SK-N-SH treated with all-trans-retinoic acid at 6 μM for 48 hours (cell line): ENCODE measurements around the gene SYTL3.

ENCODE experiments used
- ATAC-seq: fragments of 200-7000 bp; cut with Tn5 transposase; 3 replicates; pipeline ENCODE4 v1.9.1; 2020; ENCODE audit warnings: mild to moderate bottlenecking, moderate library complexity
- ARNTL ChIP-seq: fragments of 450-650 bp; formaldehyde crosslinking; IDR thresholded peaks from 2 replicates; pipeline ENCODE4 v1.5.0; 2020; ENCODE audit warnings: low read depth, mild to moderate bottlenecking, moderate library complexity, borderline replicate concordance
- BACH2 ChIP-seq: fragments of 250-450 bp; sonication (Bioruptor Pico); IDR thresholded peaks from 2 replicates; pipeline ENCODE4 v1.9.0; 2021; ENCODE audit warnings: mild to moderate bottlenecking, borderline replicate concordance
- CSDC2 ChIP-seq: fragments of 250-450 bp; sonication (Bioruptor Pico); IDR thresholded peaks from 2 replicates; pipeline ENCODE4 v1.5.0; 2020; ENCODE audit warnings: mild to moderate bottlenecking, moderate library complexity
- ESRRG ChIP-seq: fragments of 250-450 bp; sonication (Bioruptor Pico); IDR thresholded peaks from 2 replicates; pipeline ENCODE4 v1.6.1; 2021; ENCODE audit warnings: mild to moderate bottlenecking
- GLIS3 ChIP-seq: fragments of 250-450 bp; sonication (Bioruptor Pico); IDR thresholded peaks from 2 replicates; pipeline ENCODE4 v1.5.0; 2020; ENCODE audit warnings: mild to moderate bottlenecking, moderate library complexity
- ISL1 ChIP-seq: fragments of 250-450 bp; sonication (Bioruptor Pico); IDR thresholded peaks from 2 replicates; pipeline ENCODE4 v2.1.2; 2022; ENCODE audit warnings: mild to moderate bottlenecking, moderate library complexity
- OSR1 ChIP-seq: fragments of 250-450 bp; sonication (Bioruptor Pico); IDR thresholded peaks from 2 replicates; pipeline ENCODE4 v1.8.0; 2022; ENCODE audit warnings: moderate library complexity, mild to moderate bottlenecking, inconsistent platforms
- PPARA ChIP-seq: fragments of 250-450 bp; sonication (Bioruptor Pico); IDR thresholded peaks from 2 replicates; pipeline ENCODE4 v1.5.0; 2020; ENCODE audit warnings: mild to moderate bottlenecking, borderline replicate concordance
- RARB ChIP-seq: fragments of 250-450 bp; sonication (Bioruptor Pico); IDR thresholded peaks from 2 replicates; pipeline ENCODE4 v1.8.0; 2021; ENCODE audit warnings: mild to moderate bottlenecking, moderate library complexity
- SNAI2 ChIP-seq: fragments of 250-450 bp; sonication (Bioruptor Pico); IDR thresholded peaks from 2 replicates; pipeline ENCODE4 v1.5.0; 2020; ENCODE audit warnings: mild to moderate bottlenecking, moderate library complexity
- TCF4 ChIP-seq: fragments of 250-450 bp; sonication (Bioruptor Pico); IDR thresholded peaks from 2 replicates; pipeline ENCODE4 v1.8.0; 2021; ENCODE audit warnings: mild to moderate bottlenecking, moderate library complexity, borderline replicate concordance
- TOX ChIP-seq: fragments of 250-450 bp; sonication (Bioruptor Pico); IDR thresholded peaks from 2 replicates; pipeline ENCODE4 v1.8.0; 2021; ENCODE audit warnings: mild to moderate bottlenecking, moderate library complexity, borderline replicate concordance
- ZFP3 ChIP-seq: fragments of 250-450 bp; sonication (Bioruptor Pico); IDR thresholded peaks from 2 replicates; pipeline ENCODE4 v1.5.0; 2020; ENCODE audit warnings: mild to moderate bottlenecking, moderate library complexity
- ZFP30 ChIP-seq: fragments of 450-650 bp; formaldehyde crosslinking; IDR thresholded peaks from 2 replicates; pipeline ENCODE4 v1.5.0; 2022; ENCODE audit warnings: mild to moderate bottlenecking, moderate library complexity
- ZNF565 ChIP-seq: fragments of 450-650 bp; formaldehyde crosslinking; conservative IDR thresholded peaks from 2 replicates; pipeline ENCODE4 v1.5.0; 2020; ENCODE audit warnings: low read depth, mild to moderate bottlenecking, moderate library complexity
- ZNF70 ChIP-seq: fragments of 450-650 bp; formaldehyde crosslinking; IDR thresholded peaks from 2 replicates; pipeline ENCODE4 v1.5.0; 2020; ENCODE audit warnings: mild to moderate bottlenecking, moderate library complexity
- ZNF8 ChIP-seq: fragments of 450-650 bp; formaldehyde crosslinking; IDR thresholded peaks from 2 replicates; pipeline ENCODE4 v1.5.0; 2020; ENCODE audit warnings: mild to moderate bottlenecking, moderate library complexity
- TF ChIP-seq, protein P1 (sequence below): fragments of 250-450 bp; sonication (Bioruptor Pico); IDR thresholded peaks from 2 replicates; pipeline ENCODE4 v1.5.1; 2021; ENCODE audit warnings: mild to moderate bottlenecking, moderate library complexity
- TF ChIP-seq, protein P2 (sequence below): fragments of 250-450 bp; sonication (Bioruptor Pico); IDR thresholded peaks from 2 replicates; pipeline ENCODE4 v1.8.0; 2020; ENCODE audit warnings: mild to moderate bottlenecking, moderate library complexity, borderline replicate concordance
- TF ChIP-seq, protein P3 (sequence below): fragments of 250-450 bp; sonication (Bioruptor Pico); IDR thresholded peaks from 2 replicates; pipeline ENCODE4 v1.8.0; 2021; ENCODE audit warnings: low read depth, mild to moderate bottlenecking, moderate library complexity, borderline replicate concordance
- TF ChIP-seq, protein P4 (sequence below): fragments of 250-450 bp; sonication (Bioruptor Pico); IDR thresholded peaks from 2 replicates; pipeline ENCODE4 v1.5.0; 2020; ENCODE audit warnings: mild to moderate bottlenecking, moderate library complexity

Gene SYTL3

DNA sequence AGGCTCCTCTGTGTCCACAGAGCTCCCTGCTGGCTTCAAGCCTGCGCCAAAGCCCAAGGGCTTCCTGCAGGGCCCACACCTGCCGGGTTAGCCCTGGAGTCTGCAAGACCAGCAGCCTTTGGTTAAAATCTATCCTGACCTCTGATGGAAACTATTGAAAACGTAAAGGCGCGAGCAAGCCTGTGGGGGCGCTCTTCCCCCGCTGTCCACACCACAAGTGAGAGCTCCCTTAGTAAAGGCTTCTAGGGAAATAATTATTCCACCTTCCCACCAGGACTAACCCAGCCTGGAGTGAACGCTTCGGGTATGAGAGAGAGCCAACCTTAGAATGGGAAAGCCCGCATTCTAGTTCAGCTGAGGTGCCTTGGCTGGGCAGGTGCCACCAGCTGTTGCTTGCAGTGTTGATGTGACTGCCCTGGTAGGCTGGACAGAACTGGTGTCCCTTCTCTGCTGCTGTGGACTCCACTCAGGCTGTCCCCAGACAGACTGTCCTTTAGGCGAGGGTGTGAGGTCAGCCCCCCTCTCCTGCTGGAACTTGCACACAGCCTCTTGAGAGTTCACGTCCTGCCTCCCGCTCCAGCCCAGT is 68.7 kb downstream of the SYTL3 start (continued):
- TF ChIP-seq, protein P1, sequence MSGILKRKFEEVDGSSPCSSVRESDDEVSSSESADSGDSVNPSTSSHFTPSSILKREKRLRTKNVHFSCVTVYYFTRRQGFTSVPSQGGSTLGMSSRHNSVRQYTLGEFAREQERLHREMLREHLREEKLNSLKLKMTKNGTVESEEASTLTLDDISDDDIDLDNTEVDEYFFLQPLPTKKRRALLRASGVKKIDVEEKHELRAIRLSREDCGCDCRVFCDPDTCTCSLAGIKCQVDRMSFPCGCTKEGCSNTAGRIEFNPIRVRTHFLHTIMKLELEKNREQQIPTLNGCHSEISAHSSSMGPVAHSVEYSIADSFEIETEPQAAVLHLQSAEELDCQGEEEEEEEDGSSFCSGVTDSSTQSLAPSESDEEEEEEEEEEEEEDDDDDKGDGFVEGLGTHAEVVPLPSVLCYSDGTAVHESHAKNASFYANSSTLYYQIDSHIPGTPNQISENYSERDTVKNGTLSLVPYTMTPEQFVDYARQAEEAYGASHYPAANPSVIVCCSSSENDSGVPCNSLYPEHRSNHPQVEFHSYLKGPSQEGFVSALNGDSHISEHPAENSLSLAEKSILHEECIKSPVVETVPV (CRISPR knock-in tag), result no peak
- TF ChIP-seq BACH2 (CRISPR knock-in tag) (no peak), ZNF565 (CRISPR knock-in tag) (no peak), RARB (CRISPR knock-in tag) (no peak), SNAI2 (no peak), ISL1 (CRISPR knock-in tag) (no peak)
- TF ChIP-seq, protein P2, sequence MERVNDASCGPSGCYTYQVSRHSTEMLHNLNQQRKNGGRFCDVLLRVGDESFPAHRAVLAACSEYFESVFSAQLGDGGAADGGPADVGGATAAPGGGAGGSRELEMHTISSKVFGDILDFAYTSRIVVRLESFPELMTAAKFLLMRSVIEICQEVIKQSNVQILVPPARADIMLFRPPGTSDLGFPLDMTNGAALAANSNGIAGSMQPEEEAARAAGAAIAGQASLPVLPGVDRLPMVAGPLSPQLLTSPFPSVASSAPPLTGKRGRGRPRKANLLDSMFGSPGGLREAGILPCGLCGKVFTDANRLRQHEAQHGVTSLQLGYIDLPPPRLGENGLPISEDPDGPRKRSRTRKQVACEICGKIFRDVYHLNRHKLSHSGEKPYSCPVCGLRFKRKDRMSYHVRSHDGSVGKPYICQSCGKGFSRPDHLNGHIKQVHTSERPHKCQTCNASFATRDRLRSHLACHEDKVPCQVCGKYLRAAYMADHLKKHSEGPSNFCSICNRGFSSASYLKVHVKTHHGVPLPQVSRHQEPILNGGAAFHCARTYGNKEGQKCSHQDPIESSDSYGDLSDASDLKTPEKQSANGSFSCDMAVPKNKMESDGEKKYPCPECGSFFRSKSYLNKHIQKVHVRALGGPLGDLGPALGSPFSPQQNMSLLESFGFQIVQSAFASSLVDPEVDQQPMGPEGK (CRISPR knock-in tag), result no peak
- TF ChIP-seq, all 23 proteins: peak for 0

DNA sequence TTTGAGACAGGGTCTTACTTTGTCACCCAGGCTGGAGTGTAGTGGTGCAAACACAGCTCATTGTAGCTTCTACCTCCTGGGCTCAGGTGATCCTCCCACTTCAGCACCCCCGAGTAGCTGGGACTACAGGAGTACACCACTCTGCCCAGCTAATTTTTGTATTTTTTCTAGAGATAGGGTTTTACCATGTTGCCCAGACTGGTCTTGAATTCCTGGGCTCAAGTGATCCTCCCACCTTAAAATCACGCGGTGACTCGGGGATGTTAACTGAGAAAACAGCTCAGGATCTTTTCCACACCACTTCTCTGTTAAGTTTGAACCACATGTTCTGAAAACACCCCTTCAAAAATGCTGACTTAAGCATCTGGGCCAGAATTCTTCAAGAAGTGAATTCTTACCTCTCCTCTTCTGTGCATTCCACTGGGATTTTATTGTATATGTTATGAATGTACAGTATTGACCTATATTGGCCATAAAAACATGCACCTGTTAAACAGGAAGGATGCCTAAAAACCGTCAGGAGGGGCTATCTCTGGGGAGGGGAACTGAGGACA is 72.4 kb downstream of the SYTL3 start:
- ATAC-seq, result no peak
- TF ChIP-seq CSDC2, result no peak
- TF ChIP-seq, all 23 proteins: peak for 0

DNA sequence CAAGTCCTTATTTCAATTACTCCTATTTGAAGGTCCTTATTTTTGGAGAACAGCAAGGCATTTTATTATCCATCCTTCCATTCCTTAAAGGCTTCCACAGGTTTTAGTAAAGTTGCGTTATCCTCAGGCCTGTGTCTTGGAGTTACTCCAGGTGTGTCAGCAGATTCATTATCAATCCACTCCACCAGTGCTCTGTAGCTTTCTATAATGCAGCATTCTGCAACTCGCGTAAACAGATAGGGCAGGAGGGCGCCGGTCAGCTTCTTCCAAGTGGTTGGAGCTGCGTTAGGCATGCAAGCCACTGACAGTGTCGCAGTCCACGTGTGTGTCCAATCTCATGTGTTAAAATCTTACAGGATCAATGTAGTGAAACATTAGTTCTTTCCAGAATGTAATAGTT is 75.8 kb downstream of the SYTL3 start:
- TF ChIP-seq TOX, result no peak
- TF ChIP-seq, protein P3, sequence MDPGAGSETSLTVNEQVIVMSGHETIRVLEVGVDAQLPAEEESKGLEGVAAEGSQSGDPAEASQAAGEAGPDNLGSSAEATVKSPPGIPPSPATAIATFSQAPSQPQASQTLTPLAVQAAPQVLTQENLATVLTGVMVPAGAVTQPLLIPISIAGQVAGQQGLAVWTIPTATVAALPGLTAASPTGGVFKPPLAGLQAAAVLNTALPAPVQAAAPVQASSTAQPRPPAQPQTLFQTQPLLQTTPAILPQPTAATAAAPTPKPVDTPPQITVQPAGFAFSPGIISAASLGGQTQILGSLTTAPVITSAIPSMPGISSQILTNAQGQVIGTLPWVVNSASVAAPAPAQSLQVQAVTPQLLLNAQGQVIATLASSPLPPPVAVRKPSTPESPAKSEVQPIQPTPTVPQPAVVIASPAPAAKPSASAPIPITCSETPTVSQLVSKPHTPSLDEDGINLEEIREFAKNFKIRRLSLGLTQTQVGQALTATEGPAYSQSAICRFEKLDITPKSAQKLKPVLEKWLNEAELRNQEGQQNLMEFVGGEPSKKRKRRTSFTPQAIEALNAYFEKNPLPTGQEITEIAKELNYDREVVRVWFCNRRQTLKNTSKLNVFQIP (CRISPR knock-in tag), result no peak
- TF ChIP-seq GLIS3 (CRISPR knock-in tag), result no peak
- no peak for TF ChIP-seq ESRRG (CRISPR knock-in tag)
- no peak for TF ChIP-seq ZNF565 (CRISPR knock-in tag)
- TF ChIP-seq, protein P4, sequence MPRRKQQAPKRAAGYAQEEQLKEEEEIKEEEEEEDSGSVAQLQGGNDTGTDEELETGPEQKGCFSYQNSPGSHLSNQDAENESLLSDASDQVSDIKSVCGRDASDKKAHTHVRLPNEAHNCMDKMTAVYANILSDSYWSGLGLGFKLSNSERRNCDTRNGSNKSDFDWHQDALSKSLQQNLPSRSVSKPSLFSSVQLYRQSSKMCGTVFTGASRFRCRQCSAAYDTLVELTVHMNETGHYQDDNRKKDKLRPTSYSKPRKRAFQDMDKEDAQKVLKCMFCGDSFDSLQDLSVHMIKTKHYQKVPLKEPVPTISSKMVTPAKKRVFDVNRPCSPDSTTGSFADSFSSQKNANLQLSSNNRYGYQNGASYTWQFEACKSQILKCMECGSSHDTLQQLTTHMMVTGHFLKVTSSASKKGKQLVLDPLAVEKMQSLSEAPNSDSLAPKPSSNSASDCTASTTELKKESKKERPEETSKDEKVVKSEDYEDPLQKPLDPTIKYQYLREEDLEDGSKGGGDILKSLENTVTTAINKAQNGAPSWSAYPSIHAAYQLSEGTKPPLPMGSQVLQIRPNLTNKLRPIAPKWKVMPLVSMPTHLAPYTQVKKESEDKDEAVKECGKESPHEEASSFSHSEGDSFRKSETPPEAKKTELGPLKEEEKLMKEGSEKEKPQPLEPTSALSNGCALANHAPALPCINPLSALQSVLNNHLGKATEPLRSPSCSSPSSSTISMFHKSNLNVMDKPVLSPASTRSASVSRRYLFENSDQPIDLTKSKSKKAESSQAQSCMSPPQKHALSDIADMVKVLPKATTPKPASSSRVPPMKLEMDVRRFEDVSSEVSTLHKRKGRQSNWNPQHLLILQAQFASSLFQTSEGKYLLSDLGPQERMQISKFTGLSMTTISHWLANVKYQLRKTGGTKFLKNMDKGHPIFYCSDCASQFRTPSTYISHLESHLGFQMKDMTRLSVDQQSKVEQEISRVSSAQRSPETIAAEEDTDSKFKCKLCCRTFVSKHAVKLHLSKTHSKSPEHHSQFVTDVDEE (CRISPR knock-in tag), result no peak
- TF ChIP-seq ZFP30, result no peak
- TF ChIP-seq ZNF70 (CRISPR knock-in tag), result no peak
- TF ChIP-seq PPARA (CRISPR knock-in tag), result no peak
- TF ChIP-seq OSR1, result no peak
- no peak for ATAC-seq

DNA sequence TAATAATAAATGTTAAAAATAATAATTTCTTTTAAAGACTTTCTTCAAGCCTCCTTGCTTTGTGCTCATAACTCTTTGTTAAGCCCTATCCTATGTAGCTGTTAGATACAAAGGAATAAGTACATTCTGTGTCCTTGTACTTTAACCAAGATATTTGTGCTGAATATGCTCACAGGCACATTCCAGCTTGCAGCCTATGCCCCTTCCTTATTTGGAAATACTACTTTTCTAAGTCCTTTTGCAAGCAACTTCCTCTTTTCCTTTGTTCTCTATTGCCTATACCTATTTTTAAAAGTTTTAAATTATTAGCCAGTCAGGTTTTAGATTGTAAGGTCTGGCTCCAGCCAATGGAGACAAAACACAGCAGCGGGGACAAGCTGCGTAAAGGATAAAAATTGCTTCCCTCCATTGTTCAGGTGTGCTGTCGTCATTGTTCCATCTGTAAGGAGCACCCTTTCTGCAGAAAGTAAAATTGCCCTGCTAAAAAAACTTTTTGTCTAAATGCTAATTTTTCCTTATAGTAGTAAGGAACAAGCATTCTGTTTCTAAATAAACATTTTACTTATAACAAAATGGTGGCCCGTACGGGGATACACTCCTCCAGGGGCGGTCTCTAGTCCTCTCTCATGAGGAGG is 80.2 kb downstream of the SYTL3 start:
- TF ChIP-seq SNAI2, result no peak
- no peak for TF ChIP-seq ZNF8 (CRISPR knock-in tag)
- ATAC-seq, result no peak

DNA sequence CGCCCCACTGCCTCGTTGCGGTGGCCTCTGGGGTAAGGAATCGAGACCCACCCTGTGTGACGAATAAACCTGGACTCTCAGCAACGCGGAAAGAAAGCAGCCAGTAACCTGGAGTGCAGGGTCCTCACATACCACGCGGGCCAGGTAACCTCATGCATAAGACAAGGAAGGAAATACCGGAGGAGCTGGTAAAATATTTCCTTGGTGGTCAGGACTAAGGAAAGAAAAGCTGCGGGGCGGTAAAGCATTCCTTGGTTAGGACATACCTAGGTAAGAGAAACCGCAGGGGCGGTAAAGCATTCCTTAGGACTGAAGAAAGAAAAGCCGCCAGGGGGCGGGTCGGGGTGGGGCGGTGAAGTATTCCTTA is 80.7 kb downstream of the SYTL3 start:
- no peak for TF ChIP-seq ZNF565 (CRISPR knock-in tag)
- TF ChIP-seq ZFP3 (CRISPR knock-in tag), result no peak
- no peak for TF ChIP-seq PPARA (CRISPR knock-in tag)
- no peak for TF ChIP-seq ARNTL (CRISPR knock-in tag)
- no peak for TF ChIP-seq ESRRG (CRISPR knock-in tag)
- no peak for TF ChIP-seq BACH2 (CRISPR knock-in tag)
- TF ChIP-seq, protein P4 (CRISPR knock-in tag), result no peak
- no peak for TF ChIP-seq ZFP30
- no peak for TF ChIP-seq TCF4
- TF ChIP-seq, protein P3 (CRISPR knock-in tag), result no peak
- TF ChIP-seq GLIS3 (CRISPR knock-in tag), result no peak
- TF ChIP-seq, all 23 proteins: peak for 0
- ATAC-seq, result no peak
